Loucy (cell line): ENCODE measurements around the gene CYFIP1.

Source experiments
- H2AFZ ChIP-seq: fragments of 200-600 bp; sonication (generic); 2 replicates; pipeline ENCODE4 v1.6.0; 2016; ENCODE audit warnings: antibody characterized with exemption, mild to moderate bottlenecking, low read length, moderate library complexity
- H3F3A ChIP-seq: fragments of 200-600 bp; 2 replicates; pipeline ENCODE4 v1.6.0; 2016; ENCODE audit warnings: antibody characterized with exemption, low read depth, mild to moderate bottlenecking
- H3K27me3 ChIP-seq: fragments of 200-600 bp; sonication (generic); 2 replicates; pipeline ENCODE4 v1.6.1; 2014; ENCODE audit warnings: low read length, mild to moderate bottlenecking; ENCODE audit not compliant: insufficient read depth, poor library complexity, severe bottlenecking
- H3K36me3 ChIP-seq: fragments of 200-600 bp; sonication (generic); 2 replicates; pipeline ENCODE4 v1.6.1; 2016; ENCODE audit warnings: low read length; ENCODE audit not compliant: insufficient read depth
- H3K4me1 ChIP-seq: fragments of 200-600 bp; sonication (generic); 2 replicates; pipeline ENCODE4 v1.5.1; 2014; ENCODE audit warnings: low read length, mild to moderate bottlenecking; ENCODE audit not compliant: insufficient read depth, poor library complexity, severe bottlenecking
- H3K4me2 ChIP-seq: fragments of 200-600 bp; sonication (generic); 2 replicates; pipeline ENCODE4 v1.6.0; 2014; ENCODE audit warnings: antibody characterized with exemption, low read length, low read depth, mild to moderate bottlenecking; ENCODE audit not compliant: poor library complexity, severe bottlenecking
- H3K4me3 ChIP-seq: fragments of 200-600 bp; sonication (generic); 2 replicates; pipeline ENCODE4 v1.5.1; 2014; ENCODE audit warnings: low read length, mild to moderate bottlenecking, mixed read lengths; ENCODE audit not compliant: poor library complexity, severe bottlenecking
- H3K79me2 ChIP-seq: fragments of 200-600 bp; sonication (generic); 2 replicates; pipeline ENCODE4 v1.6.1; 2014; ENCODE audit warnings: low read length; ENCODE audit not compliant: insufficient read depth
- H3K9ac ChIP-seq: fragments of 200-600 bp; sonication (generic); 2 replicates; pipeline ENCODE4 v1.6.0; 2014; ENCODE audit warnings: mild to moderate bottlenecking, low read depth, low read length, moderate library complexity; ENCODE audit not compliant: poor library complexity, severe bottlenecking
- H3K9me2 ChIP-seq: fragments of 200-600 bp; sonication (generic); replicated peaks from 2 replicates; pipeline ENCODE4 v1.6.1; 2016; ENCODE audit warnings: low read depth, low read length, mixed read lengths
- H3K9me3 ChIP-seq: fragments of 200-600 bp; sonication (generic); 2 replicates; pipeline ENCODE4 v1.6.1; 2014; ENCODE audit warnings: mild to moderate bottlenecking, antibody characterized with exemption, low read length, low read depth; ENCODE audit not compliant: insufficient read depth
- H4K20me1 ChIP-seq: fragments of 200-600 bp; sonication (generic); 2 replicates; pipeline ENCODE4 v1.6.0; 2014; ENCODE audit warnings: antibody characterized with exemption, low read length, mild to moderate bottlenecking; ENCODE audit not compliant: insufficient read depth, poor library complexity, severe bottlenecking
- CTCF ChIP-seq: fragments of 200-600 bp; sonication (generic); conservative IDR thresholded peaks from 2 replicates; pipeline ENCODE4 v1.5.1; 2014; ENCODE audit warnings: mild to moderate bottlenecking, antibody characterized with exemption, low read length
- EZH2phosphoT487 ChIP-seq: fragments of 200-600 bp; IDR thresholded peaks from 2 replicates; pipeline ENCODE4 v1.6.1; 2018; ENCODE audit warnings: antibody characterized with exemption, mild to moderate bottlenecking, moderate library complexity, borderline replicate concordance

Gene CYFIP1

DNA sequence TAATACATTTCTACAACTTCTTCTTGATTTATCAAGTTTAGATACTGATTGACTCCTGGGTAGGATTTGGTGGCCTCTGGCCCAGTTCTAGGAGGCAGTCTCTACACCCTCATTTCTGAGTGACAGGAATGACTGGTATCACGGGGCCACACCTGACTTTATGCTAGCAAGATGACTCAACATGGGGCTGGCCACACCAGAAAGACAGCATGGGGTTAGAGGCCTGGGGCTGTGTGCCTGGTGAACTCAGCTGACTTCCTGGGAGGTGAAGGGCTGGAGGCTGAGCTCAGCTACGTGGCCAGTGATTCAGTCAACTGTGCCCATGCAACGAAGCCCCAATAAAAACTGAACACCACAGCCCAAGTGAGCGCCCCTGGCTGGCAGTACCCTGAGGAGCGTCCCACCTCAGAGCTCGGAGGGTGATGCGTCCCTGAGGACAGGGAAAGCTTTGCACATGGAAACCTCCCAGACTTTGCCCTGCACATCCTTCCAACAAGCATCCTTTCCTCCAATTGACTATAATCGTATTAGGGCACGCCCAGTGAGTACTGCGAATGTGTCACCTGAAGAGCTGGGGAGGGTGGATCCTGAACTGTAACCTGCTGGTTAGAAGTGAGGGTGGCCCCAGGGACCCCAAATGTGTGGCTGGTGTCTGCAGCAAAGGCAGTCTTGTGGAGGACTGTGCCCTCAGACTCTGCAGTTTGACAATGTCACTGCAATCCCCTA, 84.5 kb downstream of the CYFIP1 start:
- H3K36me3 ChIP-seq: no peaks in the 10 kb centered on the region
- H3K79me2 ChIP-seq: no peaks in the 10 kb centered on the region
- H3K9me2 ChIP-seq: no peaks in the 10 kb centered on the region
- H2AFZ ChIP-seq: no peak overlapping the region
- H3K4me2 ChIP-seq: no peak overlapping the region
- H4K20me1 ChIP-seq: no peaks in the 10 kb centered on the region
- H3K27me3 ChIP-seq: no peaks in the 10 kb centered on the region
- H3F3A ChIP-seq: no peaks in the 10 kb centered on the region
- TF ChIP-seq CTCF: no peak
- no peak for TF ChIP-seq EZH2phosphoT487
- H3K9me3 ChIP-seq: no peaks in the 10 kb centered on the region
- no peaks in the 10 kb centered on the region for H3K4me1 ChIP-seq
- no peak overlapping the region for H3K4me3 ChIP-seq
- no peak overlapping the region for H3K9ac ChIP-seq

- Histone ChIP-seq H3K79me2 (no peaks in the 10 kb centered on the region), H3K9me2 (no peaks in the 10 kb centered on the region), H3K4me1 (no peaks in the 10 kb centered on the region), H2AFZ (no peak overlapping the region), H3K36me3 (no peaks in the 10 kb centered on the region), H3K4me2 (no peak overlapping the region), H3K27me3 (no peaks in the 10 kb centered on the region), H3K9me3 (no peaks in the 10 kb centered on the region), H3K9ac (no peak overlapping the region), H3K4me3 (no peak overlapping the region), H4K20me1 (no peaks in the 10 kb centered on the region), H3F3A (no peaks in the 10 kb centered on the region)
- TF ChIP-seq EZH2phosphoT487: no peak
- TF ChIP-seq CTCF: no peak
Observed at GRCh38 chr15:22893881-22894280, 86.3 kb downstream of the CYFIP1 start.

DNA sequence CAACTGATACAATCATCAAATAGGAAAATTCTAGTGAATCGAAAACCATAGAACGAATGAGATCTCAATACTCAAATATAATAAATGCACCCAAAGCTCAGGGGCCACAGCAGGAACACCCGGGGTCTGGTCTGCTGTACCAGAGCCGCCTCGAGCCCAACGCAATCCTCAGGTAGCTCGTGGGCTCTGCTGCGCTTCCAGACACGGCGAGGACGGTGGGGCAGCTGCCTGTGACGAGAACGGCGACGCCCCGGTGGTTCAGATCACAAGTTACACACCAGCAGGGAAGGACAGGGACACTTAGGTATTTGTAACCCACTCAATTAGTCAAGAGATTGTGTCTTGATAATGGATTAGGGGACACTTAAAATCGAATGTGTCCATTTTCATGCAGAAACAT, 87.1 kb downstream of the CYFIP1 start:
- Histone ChIP-seq H3K79me2 (no peaks in the 10 kb centered on the region), H3K27me3 (no peaks in the 10 kb centered on the region), H3K36me3 (no peaks in the 10 kb centered on the region), H3K9me3 (no peaks in the 10 kb centered on the region), H3K4me2 (no peak overlapping the region), H3K4me1 (no peaks in the 10 kb centered on the region), H3F3A (no peaks in the 10 kb centered on the region), H3K9ac (no peak overlapping the region), H2AFZ (no peak overlapping the region), H3K9me2 (no peaks in the 10 kb centered on the region), H3K4me3 (no peak overlapping the region), H4K20me1 (no peaks in the 10 kb centered on the region)
- TF ChIP-seq EZH2phosphoT487 (no peak), CTCF (no peak)
